GM12878 (cell line): Measurements from ENCODE around the gene SMC5. TPM values are rescaled to one million over a fixed set of nuclear protein-coding genes. Genes with fewer than 3 reads are reported as not detected.

ENCODE experiments used
- MEF2A ChIP-seq: IDR thresholded peaks from 2 replicates; pipeline ENCODE4 v1.6.1; 2011; ENCODE audit warnings: low read depth, mild to moderate bottlenecking, low read length, moderate library complexity; ENCODE audit not compliant: insufficient read depth
- MYC ChIP-seq: IDR thresholded peaks from 2 replicates; pipeline ENCODE4 v1.6.1; 2011; ENCODE audit warnings: mild to moderate bottlenecking, low read length, moderate library complexity, inconsistent platforms; ENCODE audit not compliant: insufficient read depth, insufficient replicate concordance, insufficient read length, severe bottlenecking
- NR2C2 ChIP-seq: IDR thresholded peaks from 2 replicates; pipeline ENCODE4 v1.6.1; 2011; ENCODE audit warnings: borderline replicate concordance, low read depth; ENCODE audit not compliant: control insufficient read depth, insufficient read length
- SIX5 ChIP-seq: IDR thresholded peaks from 2 replicates; pipeline ENCODE4 v1.6.1; 2011; ENCODE audit warnings: mild to moderate bottlenecking, low read depth, low read length, moderate library complexity; ENCODE audit not compliant: severe bottlenecking
- STAT3 ChIP-seq: IDR thresholded peaks from 2 replicates; pipeline ENCODE4 v1.6.1; 2011; ENCODE audit warnings: low read depth, low read length, improper control_type of control experiment
- USF2 ChIP-seq: IDR thresholded peaks from 2 replicates; pipeline ENCODE4 v1.6.1; 2011; ENCODE audit warnings: low read depth, low read length, improper control_type of control experiment, borderline replicate concordance
- polyA plus RNA-seq, 11 experiments: library from polyadenylated mRNA; depleted of rRNA in 4 of 11; unstranded in 6 of 11; stranded (reverse) in 5 of 11; fragments of >200 nt; fragmentation: Nextera tagmentation in 4 of 11; fragmentation: Illumina TruSeq in 1 of 11; extraction: Ambion mirVana in 4 of 11; extraction: Trizol in 1 of 11; gene quantifications; 1 replicate in 1 of 11; 2 replicates in 10 of 11; pipeline versions ENCODE4 v1.2.1 to v1.2.3, GENCODE V29; 2011 to 2016; ENCODE audit warnings: inconsistent platforms in 2 of 11, missing spikeins in 2 of 11, low read depth in 1 of 11
- total RNA-seq, 4 experiments: library from RNA; depleted of rRNA in 3 of 4; stranded (reverse); fragments of >200 nt in 3 of 4; fragmentation: Illumina TruSeq in 1 of 4; extraction: Trizol in 1 of 4; gene quantifications; 2 replicates each; pipeline versions ENCODE4 v1.2.1 to v1.2.3, GENCODE V29; 2013 to 2021
- TF ChIP-seq, protein P1 (sequence below): IDR thresholded peaks from 2 replicates; pipeline ENCODE4 v1.6.1; 2011; ENCODE audit warnings: borderline replicate concordance, low read depth, mild to moderate bottlenecking, moderate library complexity, low read length; ENCODE audit not compliant: insufficient read depth, poor library complexity, severe bottlenecking
- TF ChIP-seq, protein P2 (sequence below): IDR thresholded peaks from 2 replicates; pipeline ENCODE4 v1.6.1; 2012; ENCODE audit warnings: low read depth, low read length, improper control_type of control experiment
- TF ChIP-seq, protein P3 (sequence below): IDR thresholded peaks from 2 replicates; pipeline ENCODE4 v1.6.1; 2012; ENCODE audit warnings: low read depth, low read length, improper control_type of control experiment

SMC5 gene
- total and polyA plus RNA-seq, 10 of the 15 experiments (the other 5 are each of a cell fraction or from before 2014, with no cell fraction given): 6.5 to 47.1 (median 22.9) TPM

DNA sequence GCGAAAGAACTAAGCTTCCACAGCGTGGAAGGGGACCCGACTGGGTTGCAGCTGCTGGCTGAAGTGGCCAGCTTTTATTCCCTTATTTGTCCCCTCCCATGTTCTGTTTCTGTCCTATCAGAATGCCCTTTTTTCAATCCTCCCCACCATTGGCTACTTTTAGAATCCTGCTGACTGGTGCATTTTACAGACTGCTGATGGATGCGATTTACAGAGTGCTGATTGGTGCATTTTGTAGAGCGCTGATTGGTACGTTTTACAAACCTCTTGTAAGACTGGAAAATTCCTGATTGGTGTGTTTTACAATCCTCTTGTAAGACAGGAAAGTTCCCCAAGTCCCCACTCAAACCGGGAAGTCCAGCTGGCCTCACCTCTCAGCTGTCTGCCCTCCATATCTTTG, 105.0 kb downstream of the SMC5 start (continued):
- TF ChIP-seq, protein P1, sequence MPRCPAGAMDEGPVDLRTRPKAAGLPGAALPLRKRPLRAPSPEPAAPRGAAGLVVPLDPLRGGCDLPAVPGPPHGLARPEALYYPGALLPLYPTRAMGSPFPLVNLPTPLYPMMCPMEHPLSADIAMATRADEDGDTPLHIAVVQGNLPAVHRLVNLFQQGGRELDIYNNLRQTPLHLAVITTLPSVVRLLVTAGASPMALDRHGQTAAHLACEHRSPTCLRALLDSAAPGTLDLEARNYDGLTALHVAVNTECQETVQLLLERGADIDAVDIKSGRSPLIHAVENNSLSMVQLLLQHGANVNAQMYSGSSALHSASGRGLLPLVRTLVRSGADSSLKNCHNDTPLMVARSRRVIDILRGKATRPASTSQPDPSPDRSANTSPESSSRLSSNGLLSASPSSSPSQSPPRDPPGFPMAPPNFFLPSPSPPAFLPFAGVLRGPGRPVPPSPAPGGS: no peak
- no peak for TF ChIP-seq MYC
- TF ChIP-seq NR2C2: no peak
- TF ChIP-seq USF2: no peak
- no peak for TF ChIP-seq MEF2A
- TF ChIP-seq, protein P2, sequence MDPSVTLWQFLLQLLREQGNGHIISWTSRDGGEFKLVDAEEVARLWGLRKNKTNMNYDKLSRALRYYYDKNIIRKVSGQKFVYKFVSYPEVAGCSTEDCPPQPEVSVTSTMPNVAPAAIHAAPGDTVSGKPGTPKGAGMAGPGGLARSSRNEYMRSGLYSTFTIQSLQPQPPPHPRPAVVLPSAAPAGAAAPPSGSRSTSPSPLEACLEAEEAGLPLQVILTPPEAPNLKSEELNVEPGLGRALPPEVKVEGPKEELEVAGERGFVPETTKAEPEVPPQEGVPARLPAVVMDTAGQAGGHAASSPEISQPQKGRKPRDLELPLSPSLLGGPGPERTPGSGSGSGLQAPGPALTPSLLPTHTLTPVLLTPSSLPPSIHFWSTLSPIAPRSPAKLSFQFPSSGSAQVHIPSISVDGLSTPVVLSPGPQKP: no peak
- TF ChIP-seq, protein P3, sequence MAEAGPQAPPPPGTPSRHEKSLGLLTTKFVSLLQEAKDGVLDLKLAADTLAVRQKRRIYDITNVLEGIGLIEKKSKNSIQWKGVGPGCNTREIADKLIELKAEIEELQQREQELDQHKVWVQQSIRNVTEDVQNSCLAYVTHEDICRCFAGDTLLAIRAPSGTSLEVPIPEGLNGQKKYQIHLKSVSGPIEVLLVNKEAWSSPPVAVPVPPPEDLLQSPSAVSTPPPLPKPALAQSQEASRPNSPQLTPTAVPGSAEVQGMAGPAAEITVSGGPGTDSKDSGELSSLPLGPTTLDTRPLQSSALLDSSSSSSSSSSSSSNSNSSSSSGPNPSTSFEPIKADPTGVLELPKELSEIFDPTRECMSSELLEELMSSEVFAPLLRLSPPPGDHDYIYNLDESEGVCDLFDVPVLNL: no peak
- TF ChIP-seq STAT3: no peak
- TF ChIP-seq SIX5: no peak
